Lung (tissue), 12 donors: Measurements from ENCODE around the gene JAK1. TPM values are rescaled to one million over a fixed set of nuclear protein-coding genes. Genes with fewer than 3 reads are reported as not detected.

Experiments used
- ATAC-seq: fragments of 200-7000 bp; cut with Tn5 transposase; one replicate; pipeline ENCODE4 v1.9.1; 2020; ENCODE audit warnings: moderate number of reproducible peaks; ENCODE audit not compliant: insufficient read depth, low FRiP score
- DNase-seq, 3 donors: peaks; one replicate each; pipeline ENCODE4 v3.0.0-alpha.2; 2013 to 2017
- H3K27ac ChIP-seq, 2 donors: one replicate each; pipeline ENCODE4 v1.5.1; 2013; ENCODE audit warnings: mild to moderate bottlenecking in 2 of 2, moderate library complexity in 2 of 2, control low read depth in 1 of 2, inconsistent platforms in 1 of 2, low read depth in 1 of 2, low read length in 1 of 2
- H3K27me3 ChIP-seq, 3 donors: one replicate each; pipeline ENCODE4 v1.5.1; 2013; ENCODE audit warnings: low read length in 2 of 3; ENCODE audit not compliant: control insufficient read depth in 3 of 3, insufficient read depth in 3 of 3
- H3K36me3 ChIP-seq, 4 donors: one replicate each; pipeline ENCODE4 v1.5.1; 2013; ENCODE audit warnings: low read length in 4 of 4, mild to moderate bottlenecking in 1 of 4, moderate library complexity in 1 of 4; ENCODE audit not compliant: control insufficient read depth in 4 of 4, insufficient read depth in 4 of 4
- H3K4me1 ChIP-seq, 5 donors: one replicate each; pipeline ENCODE4 v1.5.1; 2013; ENCODE audit warnings: low read length in 5 of 5, mild to moderate bottlenecking in 2 of 5, moderate library complexity in 1 of 5; ENCODE audit not compliant: control insufficient read depth in 5 of 5, insufficient read depth in 5 of 5
- H3K4me3 ChIP-seq: one replicate; pipeline ENCODE4 v1.5.1; 2013; ENCODE audit warnings: mild to moderate bottlenecking, control low read depth, moderate library complexity
- H3K9ac ChIP-seq, 2 donors: one replicate each; pipeline ENCODE4 v1.5.1; 2013; ENCODE audit warnings: low read length in 2 of 2, control low read depth in 1 of 2; ENCODE audit not compliant: insufficient read depth in 1 of 2
- H3K9me3 ChIP-seq, 4 donors: one replicate each; pipeline ENCODE4 v1.5.1; 2013; ENCODE audit warnings: low read length in 3 of 4, mild to moderate bottlenecking in 1 of 4, moderate library complexity in 1 of 4; ENCODE audit not compliant: control insufficient read depth in 4 of 4, insufficient read depth in 3 of 4
- WGBS, 2 donors: extraction: QIAGEN DNeasy Blood & Tissue Kit; methylation state at CpG; one replicate each; pipeline ENCODE4 v1.1.7; 2013; 5-methylcytosine and 5-hydroxymethylcytosine counted together
- polyA plus RNA-seq, 2 donors: library from polyadenylated mRNA; stranded (reverse); fragments of 200-250 nt; gene quantifications; one replicate each; pipeline ENCODE4 v1.2.1, GENCODE V29; 2013
- total RNA-seq, 2 donors: library from RNA; depleted of rRNA in 1 of 2; stranded (reverse); fragments of >200 nt in 1 of 2; gene quantifications; one replicate each; pipeline ENCODE4 v1.2.1, GENCODE V29; 2014 to 2021
- TF ChIP-seq, protein P1 (sequence below): IDR thresholded peaks from 2 replicates; pipeline ENCODE4 v1.5.1; 2012; ENCODE audit warnings: mild to moderate bottlenecking; ENCODE audit errors: control extremely low read depth, extremely low read depth
- donor health status: control.
- donor health status: control.
- donor health status: Bipolar disorder and iron deficiency.
- donor health status: healthy.
- donor health status: DM: yes; HTN: yes; CAD: no.

Gene JAK1
- total and polyA plus RNA-seq, 4 donors: 26.7 to 162 (median 116) TPM

DNA sequence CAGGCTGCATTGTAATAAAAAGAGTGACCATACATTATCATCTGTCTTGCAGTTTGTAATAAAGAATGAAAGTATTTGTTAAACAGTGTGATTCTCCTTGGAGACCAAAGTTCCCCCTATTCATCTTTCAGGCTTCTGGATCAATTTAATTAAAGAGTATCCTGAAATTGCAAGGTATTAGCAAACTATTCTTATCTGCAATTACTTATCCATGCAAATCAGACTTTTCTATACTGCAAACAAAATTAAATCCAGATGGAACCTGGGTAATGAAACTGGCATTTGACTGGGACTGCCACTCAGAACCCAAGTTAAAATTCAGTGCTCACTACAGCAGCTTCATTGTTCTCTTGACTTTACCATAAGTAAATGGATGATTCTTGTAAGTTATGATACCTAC lies 37.1 kb downstream of the JAK1 start:
- Histone ChIP-seq H3K4me3 (no peak overlapping the region), H3K36me3 (no peaks in the 10 kb centered on the region), H3K27me3 (no peaks in the 10 kb centered on the region), H3K9me3 (no peaks in the 10 kb centered on the region), H3K27ac (no peak overlapping the region), H3K4me1 (peaks cover 0 to 32% (median 5%) of the 10 kb centered on the region in 5 donors), H3K9ac (no peak overlapping the region)
- TF ChIP-seq, protein P1, sequence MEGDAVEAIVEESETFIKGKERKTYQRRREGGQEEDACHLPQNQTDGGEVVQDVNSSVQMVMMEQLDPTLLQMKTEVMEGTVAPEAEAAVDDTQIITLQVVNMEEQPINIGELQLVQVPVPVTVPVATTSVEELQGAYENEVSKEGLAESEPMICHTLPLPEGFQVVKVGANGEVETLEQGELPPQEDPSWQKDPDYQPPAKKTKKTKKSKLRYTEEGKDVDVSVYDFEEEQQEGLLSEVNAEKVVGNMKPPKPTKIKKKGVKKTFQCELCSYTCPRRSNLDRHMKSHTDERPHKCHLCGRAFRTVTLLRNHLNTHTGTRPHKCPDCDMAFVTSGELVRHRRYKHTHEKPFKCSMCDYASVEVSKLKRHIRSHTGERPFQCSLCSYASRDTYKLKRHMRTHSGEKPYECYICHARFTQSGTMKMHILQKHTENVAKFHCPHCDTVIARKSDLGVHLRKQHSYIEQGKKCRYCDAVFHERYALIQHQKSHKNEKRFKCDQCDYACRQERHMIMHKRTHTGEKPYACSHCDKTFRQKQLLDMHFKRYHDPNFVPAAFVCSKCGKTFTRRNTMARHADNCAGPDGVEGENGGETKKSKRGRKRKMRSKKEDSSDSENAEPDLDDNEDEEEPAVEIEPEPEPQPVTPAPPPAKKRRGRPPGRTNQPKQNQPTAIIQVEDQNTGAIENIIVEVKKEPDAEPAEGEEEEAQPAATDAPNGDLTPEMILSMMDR: no peak
- DNase-seq (no peak), ATAC-seq (no peak)

DNA sequence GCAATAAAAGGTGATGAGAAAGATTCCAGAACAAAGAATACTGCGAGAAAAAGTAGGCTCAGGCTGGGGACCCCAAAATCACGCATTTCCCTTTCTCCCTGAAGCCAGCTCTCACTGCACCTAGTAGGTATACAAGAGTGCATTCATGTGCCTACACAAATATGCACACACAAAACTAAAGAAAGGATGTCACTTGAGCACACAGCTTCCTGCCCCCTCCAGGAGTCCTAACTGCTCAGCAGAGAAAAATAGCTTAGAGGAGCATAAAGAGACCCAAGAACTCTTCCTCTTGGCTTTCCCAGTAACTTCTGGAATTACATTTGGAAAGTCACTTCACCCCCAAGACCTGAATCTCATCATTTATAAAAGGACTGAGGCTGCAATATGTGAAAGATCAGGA lies 38.0 kb downstream of the JAK1 start:
- H3K4me3 ChIP-seq: no peak overlapping the region
- TF ChIP-seq, protein P1: no peak
- ATAC-seq: no peak
- no peaks in the 10 kb centered on the region for H3K9me3 ChIP-seq
- DNase-seq: no peak
- no peaks in the 10 kb centered on the region for H3K36me3 ChIP-seq
- H3K4me1 ChIP-seq: peaks cover 0 to 30% (median 3%) of the 10 kb centered on the region in 5 donors
- no peak overlapping the region for H3K9ac ChIP-seq
- H3K27ac ChIP-seq: no peak overlapping the region
- WGBS, 2 donors: 98 to 100% methylated on average over 2 of the region's 2 CpGs
- H3K27me3 ChIP-seq: no peaks in the 10 kb centered on the region

DNA sequence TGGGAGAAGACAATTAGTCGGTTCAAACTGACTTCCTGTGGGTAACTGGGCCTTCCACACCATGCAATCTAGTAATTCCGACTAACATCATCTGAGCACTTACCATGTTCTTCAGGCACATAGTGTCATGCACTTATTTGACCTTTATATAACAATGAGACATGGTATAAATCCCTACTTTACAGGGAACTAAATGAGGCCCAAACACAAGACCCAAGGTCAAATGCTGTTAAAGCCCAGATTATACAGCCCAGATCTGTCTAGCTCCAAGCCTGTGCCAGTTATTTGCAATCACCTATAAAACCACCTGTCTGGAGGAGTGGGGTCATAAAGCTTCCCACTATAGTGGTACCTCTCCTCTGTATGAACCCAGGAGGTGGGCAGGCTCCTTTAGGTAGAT lies 40.8 kb downstream of the JAK1 start:
- no peaks in the 10 kb centered on the region for H3K9me3 ChIP-seq
- 53 to 56% methylated on average over 2 of the region's 2 CpGs for WGBS, 2 donors
- no peaks in the 10 kb centered on the region for H3K36me3 ChIP-seq
- ATAC-seq (no peak), DNase-seq (no peak)
- TF ChIP-seq, protein P1: no peak
- H3K27me3 ChIP-seq: no peaks in the 10 kb centered on the region
- peaks cover 8 to 40% (median 8%) of the 10 kb centered on the region in 5 donors for H3K4me1 ChIP-seq
- no peak overlapping the region for H3K27ac ChIP-seq
- no peak overlapping the region for H3K4me3 ChIP-seq
- H3K9ac ChIP-seq: no peak overlapping the region

DNA sequence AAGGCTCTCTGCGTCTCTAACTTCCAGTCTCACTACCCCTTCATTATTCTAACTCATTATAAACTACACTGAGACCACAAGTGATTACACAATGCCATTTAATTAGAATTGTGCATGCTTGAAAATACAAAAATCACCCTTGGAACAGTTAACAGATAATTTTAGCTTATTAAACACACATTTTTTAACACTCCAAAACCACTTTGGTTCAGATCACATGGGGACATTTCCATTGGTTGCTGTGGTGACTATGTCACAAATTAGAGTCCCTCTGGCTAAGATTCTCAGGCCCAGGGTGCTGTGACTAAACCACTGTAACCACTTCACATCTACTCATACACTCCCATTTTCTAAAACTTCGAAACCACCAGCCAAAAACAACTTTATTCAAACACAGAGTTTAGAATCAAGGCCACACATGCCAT lies 43.0 kb downstream of the JAK1 start:
- Histone ChIP-seq H3K36me3 (no peaks in the 10 kb centered on the region), H3K4me1 (peaks cover 8 to 45% (median 9%) of the 10 kb centered on the region in 5 donors), H3K9ac (no peak overlapping the region), H3K27me3 (no peaks in the 10 kb centered on the region), H3K9me3 (no peaks in the 10 kb centered on the region), H3K27ac (no peak overlapping the region), H3K4me3 (no peak overlapping the region)
- TF ChIP-seq, protein P1: no peak
- WGBS, 2 donors: 22 to 29% methylated on average over 2 of the region's 2 CpGs
- DNase-seq (peak in 1 of 3 donors; percentile 45), ATAC-seq (peak; percentile 46)
